Trophoblast cell (in vitro differentiated cells and primary cell): ENCODE data around the gene CENPA.
A peak's percentile ranks its signal among the peaks of the same experiment; 100 is the strongest.

Source experiments
- DNase-seq, 2 donors: peaks; one replicate each; pipeline ENCODE4 v3.0.0-alpha.2; 2016
- H2AFZ ChIP-seq: 2 replicates; pipeline ENCODE4 v1.6.1; 2013; ENCODE audit warnings: low read length, moderate library complexity, mild to moderate bottlenecking; ENCODE audit not compliant: insufficient read depth, poor library complexity
- H2AK5ac ChIP-seq: 2 replicates; pipeline ENCODE4 v1.6.1; 2013; ENCODE audit warnings: mild to moderate bottlenecking, low read length
- H2BK120ac ChIP-seq: 2 replicates; pipeline ENCODE4 v1.6.1; 2013; ENCODE audit warnings: low read length, mild to moderate bottlenecking, moderate library complexity; ENCODE audit not compliant: insufficient read depth, poor library complexity
- H2BK12ac ChIP-seq: 2 replicates; pipeline ENCODE4 v1.6.1; 2013; ENCODE audit warnings: mild to moderate bottlenecking, low read length, moderate library complexity
- H2BK5ac ChIP-seq: 2 replicates; pipeline ENCODE4 v1.6.1; 2013; ENCODE audit warnings: low read length, low read depth, moderate library complexity, mild to moderate bottlenecking; ENCODE audit not compliant: poor library complexity
- H3K14ac ChIP-seq: 2 replicates; pipeline ENCODE4 v1.6.1; 2013; ENCODE audit warnings: mild to moderate bottlenecking, low read length
- H3K18ac ChIP-seq: 2 replicates; pipeline ENCODE4 v1.6.1; 2013; ENCODE audit warnings: mild to moderate bottlenecking, low read length
- H3K23ac ChIP-seq: 2 replicates; pipeline ENCODE4 v1.6.1; 2013; ENCODE audit warnings: low read length
- H3K27ac ChIP-seq: 2 replicates; pipeline ENCODE4 v1.5.1; 2013; ENCODE audit warnings: low read depth, mild to moderate bottlenecking, inconsistent platforms, low read length, moderate library complexity
- H3K27me3 ChIP-seq: 2 replicates; pipeline ENCODE4 v1.6.1; 2013; ENCODE audit warnings: inconsistent platforms, mild to moderate bottlenecking, low read length, moderate library complexity; ENCODE audit not compliant: insufficient read depth
- H3K36me3 ChIP-seq, 2 experiments: 1 replicate in 1 of 2; 2 replicates in 1 of 2; pipeline ENCODE4 v1.6.1; 2013; ENCODE audit warnings: low read length in 2 of 2, mild to moderate bottlenecking in 2 of 2, moderate library complexity in 1 of 2; ENCODE audit not compliant: insufficient read depth in 2 of 2, control insufficient read depth in 1 of 2
- H3K4ac ChIP-seq: 2 replicates; pipeline ENCODE4 v1.6.1; 2013; ENCODE audit warnings: low read depth, mild to moderate bottlenecking, low read length, moderate library complexity
- H3K4me1 ChIP-seq, 2 experiments: 1 replicate in 1 of 2; 2 replicates in 1 of 2; pipeline ENCODE4 v1.6.1; 2013; ENCODE audit warnings: low read length in 2 of 2, mild to moderate bottlenecking in 2 of 2, moderate library complexity in 1 of 2; ENCODE audit not compliant: insufficient read depth in 2 of 2, control insufficient read depth in 1 of 2
- H3K4me2 ChIP-seq: 2 replicates; pipeline ENCODE4 v1.6.1; 2013; ENCODE audit warnings: inconsistent platforms, mild to moderate bottlenecking, low read length, moderate library complexity
- H3K4me3 ChIP-seq: 2 replicates; pipeline ENCODE4 v1.5.1; 2013; ENCODE audit warnings: mild to moderate bottlenecking, low read depth, low read length, inconsistent platforms
- H3K79me1 ChIP-seq: one replicate; pipeline ENCODE4 v1.6.1; 2013; ENCODE audit warnings: low read length
- H3K79me2 ChIP-seq: 2 replicates; pipeline ENCODE4 v1.6.1; 2013; ENCODE audit warnings: low read length, mild to moderate bottlenecking; ENCODE audit not compliant: control insufficient read depth, insufficient read depth, poor library complexity
- H3K9ac ChIP-seq: 2 replicates; pipeline ENCODE4 v1.6.1; 2013; ENCODE audit warnings: mild to moderate bottlenecking, low read length
- H3K9me3 ChIP-seq: 2 replicates; pipeline ENCODE4 v1.6.1; 2013; ENCODE audit warnings: low read depth, mild to moderate bottlenecking, control low read depth, inconsistent platforms, low read length; ENCODE audit not compliant: insufficient read depth
- H4K12ac ChIP-seq: 2 replicates; pipeline ENCODE4 v1.6.1; 2013; ENCODE audit warnings: low read depth, mild to moderate bottlenecking, low read length, moderate library complexity
- H4K8ac ChIP-seq: 2 replicates; pipeline ENCODE4 v1.6.1; 2013; ENCODE audit warnings: low read depth, mild to moderate bottlenecking, low read length, moderate library complexity
- H4K91ac ChIP-seq: one replicate; pipeline ENCODE4 v1.6.1; 2013; ENCODE audit warnings: low read depth, mild to moderate bottlenecking, low read length, moderate library complexity
- WGBS: extraction: QIAGEN DNeasy Blood & Tissue Kit; methylation state at CpG from one replicate; pipeline ENCODE4 v1.1.7; 2013; ENCODE audit warnings: missing lambda C conversion rate; ENCODE audit not compliant: insufficient read length, insufficient coverage; ENCODE audit errors: extremely low coverage; 5-methylcytosine and 5-hydroxymethylcytosine counted together

The CENPA gene

DNA sequence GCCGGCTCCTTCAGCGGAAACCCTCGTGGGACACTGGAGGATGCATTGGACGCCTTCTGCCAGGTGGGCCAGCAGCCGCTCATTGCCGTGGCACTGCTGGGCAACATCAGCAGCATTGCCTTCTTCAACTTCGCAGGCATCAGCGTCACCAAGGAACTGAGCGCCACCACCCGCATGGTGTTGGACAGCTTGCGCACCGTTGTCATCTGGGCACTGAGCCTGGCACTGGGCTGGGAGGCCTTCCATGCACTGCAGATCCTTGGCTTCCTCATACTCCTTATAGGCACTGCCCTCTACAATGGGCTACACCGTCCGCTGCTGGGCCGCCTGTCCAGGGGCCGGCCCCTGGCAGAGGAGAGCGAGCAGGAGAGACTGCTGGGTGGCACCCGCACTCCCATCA, 7.8 kb upstream of the CENPA start:
- Histone ChIP-seq H3K9me3 (no peaks in the 10 kb centered on the region), H2BK5ac (no peak overlapping the region), H4K91ac (no peak overlapping the region), H3K23ac (no peak overlapping the region), H3K4me3 (no peak overlapping the region), H3K18ac (no peak overlapping the region), H3K27me3 (no peaks in the 10 kb centered on the region), H2AK5ac (no peak overlapping the region), H3K79me1 (no peaks in the 10 kb centered on the region), H3K4ac (no peak overlapping the region), H3K27ac (no peak overlapping the region), H3K14ac (no peak overlapping the region), H3K4me2 (no peak overlapping the region), H3K79me2 (no peaks in the 10 kb centered on the region), H3K9ac (no peak overlapping the region), H3K4me1 (no peaks in the 10 kb centered on the region), H3K36me3 (peaks cover 49 to 58% of the 10 kb centered on the region in 2 experiments), H2BK12ac (no peak overlapping the region), H4K8ac (no peak overlapping the region), H2AFZ (no peak overlapping the region), H4K12ac (no peak overlapping the region), H2BK120ac (no peak overlapping the region)
- WGBS: no CpG with 5 or more reads among the region's 18 CpGs
- no peak for DNase-seq

- H4K12ac ChIP-seq: no peak overlapping the region
- no peaks in the 10 kb centered on the region for H3K27me3 ChIP-seq
- no peak overlapping the region for H3K4me3 ChIP-seq
- WGBS: no CpG with 5 or more reads among the region's 3 CpGs
- H4K8ac ChIP-seq: no peak overlapping the region
- DNase-seq: no peak
- H3K27ac ChIP-seq: no peak overlapping the region
- no peak overlapping the region for H4K91ac ChIP-seq
- H3K23ac ChIP-seq: no peak overlapping the region
- H3K14ac ChIP-seq: no peak overlapping the region
- H3K18ac ChIP-seq: no peak overlapping the region
- no peak overlapping the region for H2AFZ ChIP-seq
- no peak overlapping the region for H2AK5ac ChIP-seq
- peaks cover 49 to 58% of the 10 kb centered on the region in 2 experiments for H3K36me3 ChIP-seq
- no peak overlapping the region for H2BK12ac ChIP-seq
- no peak overlapping the region for H3K9ac ChIP-seq
- no peaks in the 10 kb centered on the region for H3K9me3 ChIP-seq
- no peaks in the 10 kb centered on the region for H3K79me2 ChIP-seq
- H2BK120ac ChIP-seq: no peak overlapping the region
- no peak overlapping the region for H3K4ac ChIP-seq
- no peaks in the 10 kb centered on the region for H3K79me1 ChIP-seq
- H3K4me1 ChIP-seq: no peaks in the 10 kb centered on the region
- H3K4me2 ChIP-seq: no peak overlapping the region
- no peak overlapping the region for H2BK5ac ChIP-seq
These were observed 7.3 kb upstream of the CENPA start for GRCh38 chr2:26778507-26778906.

- no peaks in the 10 kb centered on the region for H3K27me3 ChIP-seq
- H2BK120ac ChIP-seq: no peak overlapping the region
- no peak for DNase-seq
- WGBS: no CpG with 5 or more reads among the region's 4 CpGs
- H3K4me1 ChIP-seq: peaks cover 0 to 1% of the 10 kb centered on the region in 2 experiments
- no peak overlapping the region for H3K9ac ChIP-seq
- H4K12ac ChIP-seq: no peak overlapping the region
- H3K27ac ChIP-seq: no peak overlapping the region
- no peak overlapping the region for H3K23ac ChIP-seq
- H2AK5ac ChIP-seq: no peak overlapping the region
- no peaks in the 10 kb centered on the region for H3K79me1 ChIP-seq
- no peak overlapping the region for H3K4ac ChIP-seq
- no peaks in the 10 kb centered on the region for H3K79me2 ChIP-seq
- no peak overlapping the region for H4K8ac ChIP-seq
- H3K4me3 ChIP-seq: no peak overlapping the region
- no peak overlapping the region for H3K4me2 ChIP-seq
- H3K14ac ChIP-seq: no peak overlapping the region
- no peak overlapping the region for H3K18ac ChIP-seq
- H4K91ac ChIP-seq: no peak overlapping the region
- H2BK5ac ChIP-seq: no peak overlapping the region
- H2BK12ac ChIP-seq: no peak overlapping the region
- H3K36me3 ChIP-seq: peaks cover 37 to 46% of the 10 kb centered on the region in 2 experiments
- no peaks in the 10 kb centered on the region for H3K9me3 ChIP-seq
- no peak overlapping the region for H2AFZ ChIP-seq
These were observed 5.6 kb upstream of the CENPA start for GRCh38 chr2:26780203-26780760.

GRCh38 chr2:26782876-26783704, 2.8 kb upstream of the CENPA start:
- Histone ChIP-seq H3K79me1 (peaks cover 5% of the 10 kb centered on the region), H3K79me2 (peaks cover 2% of the 10 kb centered on the region), H2BK12ac (no peak overlapping the region), H4K12ac (no peak overlapping the region), H3K23ac (no peak overlapping the region), H3K9me3 (no peaks in the 10 kb centered on the region), H3K4me2 (no peak overlapping the region), H3K27ac (no peak overlapping the region), H4K91ac (no peak overlapping the region), H3K18ac (no peak overlapping the region), H3K4ac (no peak overlapping the region), H2AFZ (no peak overlapping the region), H4K8ac (no peak overlapping the region), H3K9ac (no peak overlapping the region), H2BK120ac (no peak overlapping the region), H3K14ac (no peak overlapping the region), H3K36me3 (peaks cover 17 to 25% of the 10 kb centered on the region in 2 experiments), H3K27me3 (no peaks in the 10 kb centered on the region), H2AK5ac (no peak overlapping the region), H3K4me3 (no peak overlapping the region), H2BK5ac (no peak overlapping the region), H3K4me1 (peaks cover 5 to 9% of the 10 kb centered on the region in 2 experiments)
- no CpG with 5 or more reads among the region's 12 CpGs for WGBS
- peak in 1 of 2 donors; percentile 33 for DNase-seq
